Activated naive CD4-positive, alpha-beta T cell treated with anti-CD3 and anti-CD28 coated beads, Interleukin-2, amount 50 U/mL, for 24 hours (primary cell): ENCODE data around the gene SORD.
"Not testable (repeated sequence)": the region's sequence is repeated elsewhere in the genome, so short reads cannot be mapped to it uniquely, and the experiment has no call there.

Experiments used
- H3K27ac Mint-ChIP-seq: one replicate; pipeline ENCODE4 v1.8.0; 2021; ENCODE audit warnings: mild to moderate bottlenecking, mixed read lengths
- H3K27me3 Mint-ChIP-seq: one replicate; pipeline ENCODE4 v1.8.0; 2021; ENCODE audit warnings: mixed read lengths
- H3K36me3 Mint-ChIP-seq: one replicate; pipeline ENCODE4 v1.8.0; 2021; ENCODE audit warnings: mixed read lengths
- H3K4me1 Mint-ChIP-seq: one replicate; pipeline ENCODE4 v1.8.0; 2021; ENCODE audit warnings: mixed read lengths
- H3K4me3 Mint-ChIP-seq: one replicate; pipeline ENCODE4 v1.8.0; 2021; ENCODE audit warnings: mild to moderate bottlenecking, mixed read lengths
- H3K9me3 Mint-ChIP-seq: one replicate; pipeline ENCODE4 v1.8.0; 2021; ENCODE audit warnings: mixed read lengths

Gene SORD

GRCh38 chr15:45037936-45038335 lies 14.9 kb downstream of the SORD start:
- Mint-ChIP-seq H3K4me3 (no peak overlapping the region), H3K27ac (no peak overlapping the region), H3K27me3 (no peaks in the 10 kb centered on the region), H3K9me3 (no peaks in the 10 kb centered on the region), H3K4me1 (peaks cover 20% of the 10 kb centered on the region), H3K36me3 (peaks cover 2% of the 10 kb centered on the region)

- not testable (repeated sequence) for H3K9me3 Mint-ChIP-seq, H3K27ac Mint-ChIP-seq, H3K4me3 Mint-ChIP-seq, H3K36me3 Mint-ChIP-seq, H3K27me3 Mint-ChIP-seq
- peaks cover 20% of the 10 kb centered on the region for H3K4me1 Mint-ChIP-seq
These were observed 17.4 kb downstream of the SORD start for GRCh38 chr15:45040396-45040795.

- H3K27ac Mint-ChIP-seq, H3K27me3 Mint-ChIP-seq, H3K4me3 Mint-ChIP-seq, H3K36me3 Mint-ChIP-seq, H3K9me3 Mint-ChIP-seq: not testable (repeated sequence)
- peaks cover 12% of the 10 kb centered on the region for H3K4me1 Mint-ChIP-seq
These were observed 18.5 kb downstream of the SORD start for GRCh38 chr15:45041538-45041937.

DNA sequence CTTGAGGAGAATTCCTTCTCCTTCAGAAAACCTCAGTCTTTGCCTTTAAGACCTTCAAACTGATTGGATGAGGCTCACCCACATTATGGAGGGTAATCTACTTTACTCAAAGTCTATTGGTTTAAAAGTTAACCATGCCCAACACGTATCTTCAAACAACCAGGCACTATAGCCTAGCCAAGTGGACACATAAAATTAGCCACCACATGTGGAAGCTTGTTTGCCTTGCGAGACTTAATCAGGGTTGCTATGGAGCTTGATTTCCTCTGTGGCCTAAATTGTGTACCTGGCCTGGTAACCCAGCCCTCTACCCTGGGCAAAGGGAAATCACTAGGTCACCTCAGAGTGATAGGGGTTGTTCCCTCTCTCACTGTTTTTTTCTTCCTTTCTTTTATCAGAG lies 19.9 kb downstream of the SORD start:
- H3K36me3 Mint-ChIP-seq, H3K27ac Mint-ChIP-seq, H3K4me1 Mint-ChIP-seq, H3K4me3 Mint-ChIP-seq, H3K27me3 Mint-ChIP-seq, H3K9me3 Mint-ChIP-seq: not testable (repeated sequence)

DNA sequence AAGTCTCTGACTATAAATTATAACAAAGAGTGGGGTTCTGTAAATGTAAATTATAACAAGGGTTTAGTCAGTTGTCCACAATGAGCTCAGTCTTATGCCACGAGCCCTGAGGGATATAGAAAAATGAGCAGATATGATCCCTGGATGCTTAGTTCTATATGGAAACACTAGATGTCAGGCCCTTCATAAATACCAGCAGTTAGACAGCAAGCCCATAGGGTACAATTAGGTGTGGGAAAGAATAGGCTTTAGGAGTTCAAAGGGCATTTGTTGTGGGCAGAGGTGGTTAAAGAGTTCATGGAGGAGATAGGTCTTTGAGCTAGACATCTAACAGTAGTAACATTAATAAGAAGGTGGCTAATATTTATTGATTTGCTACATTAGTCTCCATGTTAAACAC lies 21.3 kb downstream of the SORD start:
- not testable (repeated sequence) for H3K27ac Mint-ChIP-seq, H3K27me3 Mint-ChIP-seq, H3K9me3 Mint-ChIP-seq, H3K36me3 Mint-ChIP-seq, H3K4me3 Mint-ChIP-seq, H3K4me1 Mint-ChIP-seq

- peaks cover 26% of the 10 kb centered on the region for H3K36me3 Mint-ChIP-seq
- H3K27me3 Mint-ChIP-seq, H3K4me1 Mint-ChIP-seq, H3K4me3 Mint-ChIP-seq, H3K27ac Mint-ChIP-seq, H3K9me3 Mint-ChIP-seq: not testable (repeated sequence)
These were observed 25.4 kb downstream of the SORD start for GRCh38 chr15:45048449-45048793.

- Mint-ChIP-seq H3K27me3 (no peaks in the 10 kb centered on the region), H3K9me3 (no peaks in the 10 kb centered on the region), H3K27ac (peak overlapping the region; percentile 59), H3K4me1 (no peaks in the 10 kb centered on the region), H3K4me3 (no peak overlapping the region), H3K36me3 (peaks cover 26% of the 10 kb centered on the region)
These were observed 26.0 kb downstream of the SORD start for GRCh38 chr15:45048794-45049631.

- peaks cover 26% of the 10 kb centered on the region for H3K36me3 Mint-ChIP-seq
- no peaks in the 10 kb centered on the region for H3K4me1 Mint-ChIP-seq
- no peak overlapping the region for H3K27ac Mint-ChIP-seq
- H3K4me3 Mint-ChIP-seq = no peak overlapping the region
- no peaks in the 10 kb centered on the region for H3K9me3 Mint-ChIP-seq
- H3K27me3 Mint-ChIP-seq = no peaks in the 10 kb centered on the region
These were observed 27.6 kb downstream of the SORD start for GRCh38 chr15:45050587-45050986.

DNA sequence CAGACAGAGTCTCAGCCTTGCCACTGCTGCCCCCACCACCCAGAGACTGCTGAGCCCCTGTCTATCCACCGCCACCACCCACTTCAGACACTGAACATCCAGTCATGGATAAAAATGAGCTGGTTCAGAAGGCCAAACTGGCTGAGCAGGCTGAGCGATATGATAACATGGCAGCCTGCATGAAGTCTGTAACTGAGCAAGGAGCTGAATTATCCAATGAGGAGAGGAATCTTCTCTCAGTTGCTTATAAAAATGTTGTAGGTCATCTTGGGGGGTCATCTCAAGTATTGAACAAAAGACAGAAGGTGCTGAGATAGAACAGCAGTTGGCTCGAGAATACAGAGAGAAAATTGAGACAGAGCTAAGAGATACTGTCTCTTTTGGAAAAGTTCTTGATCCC lies 29.7 kb downstream of the SORD start:
- H3K9me3 Mint-ChIP-seq, H3K27me3 Mint-ChIP-seq, H3K4me3 Mint-ChIP-seq, H3K27ac Mint-ChIP-seq, H3K4me1 Mint-ChIP-seq: not testable (repeated sequence)
- peaks cover 26% of the 10 kb centered on the region for H3K36me3 Mint-ChIP-seq

DNA sequence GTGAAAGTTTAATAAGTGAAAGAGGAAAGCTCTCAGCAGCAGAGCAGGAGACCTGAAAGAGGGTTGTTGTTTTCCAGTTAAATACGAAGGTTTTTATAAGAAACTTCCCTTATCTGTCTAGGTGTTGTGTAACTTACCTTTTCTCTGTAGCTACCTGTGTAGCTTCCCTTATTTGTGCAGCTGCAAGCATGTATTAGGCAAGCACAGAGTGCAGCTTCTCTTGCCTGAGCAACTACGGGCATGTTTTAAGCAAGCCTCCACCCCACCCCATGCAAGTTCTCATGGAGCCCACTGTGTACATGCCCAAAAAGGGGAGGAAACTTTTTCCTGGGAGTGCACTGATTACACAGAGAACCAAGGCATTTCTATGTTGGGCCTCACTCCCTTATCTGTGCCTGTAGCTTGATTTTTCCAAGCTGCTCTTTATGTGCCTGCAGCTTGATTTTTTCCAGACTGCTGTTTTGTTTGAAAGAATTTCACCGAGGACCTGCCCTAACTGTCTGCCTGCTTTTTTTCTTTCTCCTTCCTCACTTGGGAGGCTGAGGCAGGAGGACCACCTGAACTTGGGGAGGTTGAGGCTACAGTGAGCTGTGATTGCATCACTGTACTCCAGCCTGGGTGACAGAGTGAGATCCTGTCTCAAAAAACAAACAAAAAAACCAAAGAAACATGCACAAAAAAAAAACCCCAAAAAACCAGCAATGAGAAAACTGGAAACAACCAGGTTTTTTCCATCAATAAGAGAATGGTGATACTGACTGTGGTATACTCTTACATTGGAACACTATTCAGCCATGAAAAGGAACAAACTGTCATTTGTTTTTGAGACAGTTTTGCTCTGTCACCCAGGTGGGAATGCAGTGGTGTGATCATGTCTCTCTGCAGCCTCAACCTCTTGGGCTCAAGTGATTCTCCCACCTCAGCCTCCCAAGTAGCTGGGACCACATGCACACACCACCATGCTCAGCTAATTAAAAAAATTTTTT lies 36.0 kb downstream of the SORD start:
- peaks cover 13% of the 10 kb centered on the region for H3K36me3 Mint-ChIP-seq
- H3K27ac Mint-ChIP-seq, H3K9me3 Mint-ChIP-seq, H3K27me3 Mint-ChIP-seq, H3K4me3 Mint-ChIP-seq, H3K4me1 Mint-ChIP-seq: not testable (repeated sequence)

GRCh38 chr15:45062301-45062700 lies 39.3 kb downstream of the SORD start:
- not testable (repeated sequence) for H3K4me1 Mint-ChIP-seq, H3K9me3 Mint-ChIP-seq, H3K27me3 Mint-ChIP-seq, H3K27ac Mint-ChIP-seq, H3K4me3 Mint-ChIP-seq
- H3K36me3 Mint-ChIP-seq = peaks cover 13% of the 10 kb centered on the region

GRCh38 chr15:45064386-45064785 lies 41.4 kb downstream of the SORD start:
- Mint-ChIP-seq H3K27me3 (no peaks in the 10 kb centered on the region), H3K4me1 (peaks cover 7% of the 10 kb centered on the region), H3K36me3 (peaks cover 16% of the 10 kb centered on the region), H3K4me3 (no peak overlapping the region), H3K9me3 (no peaks in the 10 kb centered on the region), H3K27ac (no peak overlapping the region)

- H3K27me3 Mint-ChIP-seq, H3K4me1 Mint-ChIP-seq, H3K4me3 Mint-ChIP-seq, H3K27ac Mint-ChIP-seq, H3K9me3 Mint-ChIP-seq, H3K36me3 Mint-ChIP-seq: not testable (repeated sequence)
These were observed 47.0 kb downstream of the SORD start for GRCh38 chr15:45069942-45070360.

GRCh38 chr15:45073602-45074001 lies 50.6 kb downstream of the SORD start:
- not testable (repeated sequence) for H3K27ac Mint-ChIP-seq, H3K36me3 Mint-ChIP-seq, H3K4me1 Mint-ChIP-seq, H3K27me3 Mint-ChIP-seq, H3K9me3 Mint-ChIP-seq, H3K4me3 Mint-ChIP-seq

DNA sequence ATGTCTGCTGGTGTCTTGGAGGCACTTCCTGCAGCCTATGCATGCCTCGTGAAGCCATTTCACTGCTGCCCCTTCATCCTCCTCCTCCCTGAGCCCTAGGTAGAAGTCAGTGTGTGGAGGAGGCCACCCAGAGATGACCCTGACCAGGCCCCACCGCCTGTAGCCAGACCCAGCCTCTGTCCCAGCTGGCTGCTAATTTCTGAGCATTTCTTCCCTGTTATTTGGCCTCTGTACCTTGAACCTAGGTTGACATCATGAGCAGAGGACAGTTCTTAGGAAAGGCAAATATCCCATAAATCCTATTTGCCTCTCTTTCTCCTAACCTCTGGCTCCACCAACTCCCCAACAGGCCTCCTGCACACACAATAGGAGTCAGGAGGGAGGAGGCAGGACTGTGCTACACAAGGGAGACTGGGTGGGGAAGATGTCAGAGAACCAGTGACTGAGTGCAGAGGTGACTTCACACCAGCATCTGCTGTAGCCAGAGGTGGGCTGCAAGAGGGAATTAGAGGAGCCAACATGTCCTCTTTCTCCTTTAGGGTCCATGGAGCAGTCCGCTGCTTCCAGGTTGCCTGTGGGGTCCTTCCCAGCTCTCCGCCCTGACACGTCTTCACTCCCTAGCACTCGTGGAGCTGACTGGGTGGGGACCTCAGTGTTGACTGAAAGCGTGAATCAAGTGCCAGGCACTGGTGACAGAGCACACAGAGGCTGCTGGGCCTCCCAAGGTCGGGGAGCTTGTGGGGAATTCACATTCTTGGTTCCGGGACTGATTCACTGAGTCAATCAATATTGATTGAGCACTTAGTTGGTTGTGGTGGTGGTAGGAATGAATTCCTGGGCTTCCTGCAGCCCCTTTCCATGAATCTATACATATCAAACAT lies 52.7 kb downstream of the SORD start:
- not testable (repeated sequence) for H3K4me1 Mint-ChIP-seq, H3K36me3 Mint-ChIP-seq, H3K4me3 Mint-ChIP-seq, H3K27ac Mint-ChIP-seq, H3K27me3 Mint-ChIP-seq, H3K9me3 Mint-ChIP-seq

DNA sequence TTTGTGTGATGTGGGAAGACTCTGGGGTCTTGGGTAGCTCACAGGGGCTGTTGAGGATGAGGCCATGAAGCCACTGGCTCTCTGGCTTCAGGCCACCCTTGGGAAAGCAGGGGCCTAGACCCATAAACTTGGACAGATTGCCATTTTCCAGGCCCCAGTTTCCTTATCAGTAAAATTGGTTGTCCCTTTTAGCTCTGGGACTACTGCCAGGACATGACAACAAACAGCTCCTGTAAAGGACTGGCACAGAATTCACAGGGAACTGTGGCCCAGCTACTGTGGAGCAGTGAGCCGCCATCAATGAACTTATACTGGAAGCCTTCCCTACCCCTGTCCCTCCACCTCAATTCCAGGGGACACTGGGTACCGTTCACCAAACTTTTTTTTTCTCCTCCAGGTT lies 54.4 kb downstream of the SORD start:
- not testable (repeated sequence) for H3K27ac Mint-ChIP-seq, H3K4me3 Mint-ChIP-seq, H3K27me3 Mint-ChIP-seq, H3K36me3 Mint-ChIP-seq, H3K9me3 Mint-ChIP-seq, H3K4me1 Mint-ChIP-seq
